Peyer's patch (tissue), 4 donors: ENCODE measurements around the gene MAP2K3. TPM values are rescaled to one million over a fixed set of nuclear protein-coding genes. Genes with fewer than 3 reads are reported as not detected.
A peak's percentile ranks its signal among the peaks of the same experiment; 100 is the strongest.

Source experiments
- DNase-seq, 3 donors: peaks; one replicate each; pipeline ENCODE4 v3.0.0-alpha.2; 2017 to 2019
- H3K27ac ChIP-seq, 4 donors: fragments of 200-600 bp; sonication (generic); one replicate each; pipeline ENCODE4 v1.5.1; 2016 to 2019
- H3K27me3 ChIP-seq, 2 donors: fragments of 200-600 bp; sonication (generic); one replicate each; pipeline ENCODE4 v1.5.1; 2019
- H3K36me3 ChIP-seq, 3 donors: fragments of 200-600 bp; sonication (generic); one replicate each; pipeline ENCODE4 v1.5.1; 2016 to 2019
- H3K4me1 ChIP-seq, 4 donors: fragments of 200-600 bp; sonication (generic); one replicate each; pipeline ENCODE4 v1.5.1; 2016 to 2019
- H3K4me3 ChIP-seq, 4 donors: fragments of 200-600 bp; sonication (generic); 1 replicate in 3 of 4; 2 replicates in 1 of 4; pipeline ENCODE4 v1.5.1; 2016 to 2019; ENCODE audit warnings: mild to moderate bottlenecking in 1 of 4
- H3K9me3 ChIP-seq, 4 donors: fragments of 200-600 bp; sonication (generic); one replicate each; pipeline ENCODE4 v1.5.1; 2016 to 2019; ENCODE audit warnings: mild to moderate bottlenecking in 1 of 4
- POLR2A ChIP-seq, 2 donors: fragments of 450-650 bp; IDR thresholded peaks; one replicate each; pipeline ENCODE4 v1.5.1; 2017; ENCODE audit warnings: antibody characterized with exemption in 2 of 2, mild to moderate bottlenecking in 2 of 2, moderate library complexity in 2 of 2
- total RNA-seq, 4 donors: library from RNA; depleted of rRNA; stranded (reverse); fragments of >200 nt; gene quantifications; one replicate each; pipeline ENCODE4 v1.1.0, GENCODE V29; 2016
- TF ChIP-seq, protein P1 (sequence below), 6 experiments: fragments of 450-650 bp in 4 of 6; fragments of 200-600 bp in 2 of 6; sonication (generic) in 1 of 6; IDR thresholded peaks; one replicate each; pipeline ENCODE4 v1.5.1; 2017 to 2019; ENCODE audit warnings: antibody characterized with exemption in 6 of 6, mild to moderate bottlenecking in 3 of 6, moderate library complexity in 1 of 6

MAP2K3 gene
- total RNA-seq, 4 donors from 2014 or later, result 54.5 to 133 (median 102) TPM

DNA sequence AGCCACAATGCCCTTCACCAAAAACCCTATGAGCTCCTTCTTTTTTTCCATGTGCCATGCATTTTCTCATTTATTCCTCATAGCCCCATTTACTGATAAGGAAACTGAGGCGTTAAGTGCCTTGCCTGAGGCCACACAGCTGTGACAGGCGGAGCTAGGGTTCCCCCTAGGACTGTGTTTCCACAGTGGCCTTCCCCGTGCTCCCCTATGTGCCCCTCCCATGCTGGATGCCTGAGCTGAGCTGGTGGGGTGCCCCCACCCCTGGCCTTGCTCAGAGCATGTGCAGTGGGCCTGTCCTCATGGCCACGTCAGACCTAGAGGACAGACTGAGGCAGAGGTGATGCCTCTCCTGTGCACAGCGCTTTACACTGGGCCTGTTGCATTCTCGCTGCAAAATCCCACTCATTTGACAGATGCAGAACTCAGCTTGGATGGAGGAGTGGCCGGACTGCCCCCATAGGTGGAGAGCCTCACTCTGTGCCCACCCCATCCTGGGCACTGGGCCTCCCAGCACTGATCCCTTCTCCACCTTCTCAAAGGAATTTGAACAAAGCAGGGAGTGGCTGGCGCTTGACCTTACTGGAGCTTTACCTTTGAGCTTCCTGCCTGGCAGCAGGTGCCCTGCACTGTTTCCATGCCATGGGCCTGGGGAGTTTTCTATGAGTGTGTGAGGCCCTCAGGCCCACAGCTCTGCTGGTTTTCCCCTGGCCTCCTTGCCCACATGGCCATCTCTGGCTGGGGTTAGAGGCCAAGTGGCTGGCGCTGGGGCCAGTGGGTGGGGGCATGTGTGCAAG, 2.6 kb downstream of the MAP2K3 start:
- Histone ChIP-seq H3K27ac (peak overlapping the region; percentile 90 to 98 (median 96)), H3K27me3 (no peaks in the 10 kb centered on the region), H3K4me3 (peak overlapping the region; percentile 68 to 95 (median 88)), H3K4me1 (peaks cover 0 to 48% (median 28%) of the 10 kb centered on the region in 4 donors), H3K9me3 (no peaks in the 10 kb centered on the region), H3K36me3 (peaks cover 0 to 9% (median 0%) of the 10 kb centered on the region in 3 donors)
- peak; percentile 29 to 34 for TF ChIP-seq POLR2A (IDR thresholded peaks at IDR 0.05)
- TF ChIP-seq, protein P1, sequence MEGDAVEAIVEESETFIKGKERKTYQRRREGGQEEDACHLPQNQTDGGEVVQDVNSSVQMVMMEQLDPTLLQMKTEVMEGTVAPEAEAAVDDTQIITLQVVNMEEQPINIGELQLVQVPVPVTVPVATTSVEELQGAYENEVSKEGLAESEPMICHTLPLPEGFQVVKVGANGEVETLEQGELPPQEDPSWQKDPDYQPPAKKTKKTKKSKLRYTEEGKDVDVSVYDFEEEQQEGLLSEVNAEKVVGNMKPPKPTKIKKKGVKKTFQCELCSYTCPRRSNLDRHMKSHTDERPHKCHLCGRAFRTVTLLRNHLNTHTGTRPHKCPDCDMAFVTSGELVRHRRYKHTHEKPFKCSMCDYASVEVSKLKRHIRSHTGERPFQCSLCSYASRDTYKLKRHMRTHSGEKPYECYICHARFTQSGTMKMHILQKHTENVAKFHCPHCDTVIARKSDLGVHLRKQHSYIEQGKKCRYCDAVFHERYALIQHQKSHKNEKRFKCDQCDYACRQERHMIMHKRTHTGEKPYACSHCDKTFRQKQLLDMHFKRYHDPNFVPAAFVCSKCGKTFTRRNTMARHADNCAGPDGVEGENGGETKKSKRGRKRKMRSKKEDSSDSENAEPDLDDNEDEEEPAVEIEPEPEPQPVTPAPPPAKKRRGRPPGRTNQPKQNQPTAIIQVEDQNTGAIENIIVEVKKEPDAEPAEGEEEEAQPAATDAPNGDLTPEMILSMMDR (IDR thresholded peaks at IDR 0.05), result no peak
- DNase-seq, result peak in 2 of 3 donors; percentile 80 to 83

GRCh38 chr17:21287703-21288449, 3.4 kb downstream of the MAP2K3 start:
- Histone ChIP-seq H3K9me3 (no peaks in the 10 kb centered on the region), H3K4me3 (peak overlapping the region; percentile 23 to 95 (median 74)), H3K27ac (peak overlapping the region; percentile 90 to 98 (median 96)), H3K4me1 (peaks cover 0 to 48% (median 28%) of the 10 kb centered on the region in 4 donors), H3K27me3 (no peaks in the 10 kb centered on the region), H3K36me3 (peaks cover 0 to 15% (median 0%) of the 10 kb centered on the region in 3 donors)
- TF ChIP-seq, protein P1 (IDR thresholded peaks at IDR 0.05), result peak in 1 of 6 experiments; percentile 7
- peak; percentile 26 to 55 for TF ChIP-seq POLR2A (IDR thresholded peaks at IDR 0.05)
- DNase-seq, result peak; percentile 96 to 99 (median 98)

- TF ChIP-seq, protein P1 (IDR thresholded peaks at IDR 0.05), result peak in 1 of 6 experiments; percentile 2
- TF ChIP-seq POLR2A (IDR thresholded peaks at IDR 0.05), result no peak
- H3K27ac ChIP-seq, result peak overlapping the region; percentile 90 to 98 (median 96)
- peak overlapping the region; percentile 23 to 95 (median 74) for H3K4me3 ChIP-seq
- peaks cover 0 to 18% (median 0%) of the 10 kb centered on the region in 3 donors for H3K36me3 ChIP-seq
- H3K27me3 ChIP-seq, result no peaks in the 10 kb centered on the region
- peaks cover 0 to 46% (median 27%) of the 10 kb centered on the region in 4 donors for H3K4me1 ChIP-seq
- H3K9me3 ChIP-seq, result no peaks in the 10 kb centered on the region
- DNase-seq, result no peak
Measured at GRCh38 chr17:21288571-21289017, 4.1 kb downstream of the MAP2K3 start.

DNA sequence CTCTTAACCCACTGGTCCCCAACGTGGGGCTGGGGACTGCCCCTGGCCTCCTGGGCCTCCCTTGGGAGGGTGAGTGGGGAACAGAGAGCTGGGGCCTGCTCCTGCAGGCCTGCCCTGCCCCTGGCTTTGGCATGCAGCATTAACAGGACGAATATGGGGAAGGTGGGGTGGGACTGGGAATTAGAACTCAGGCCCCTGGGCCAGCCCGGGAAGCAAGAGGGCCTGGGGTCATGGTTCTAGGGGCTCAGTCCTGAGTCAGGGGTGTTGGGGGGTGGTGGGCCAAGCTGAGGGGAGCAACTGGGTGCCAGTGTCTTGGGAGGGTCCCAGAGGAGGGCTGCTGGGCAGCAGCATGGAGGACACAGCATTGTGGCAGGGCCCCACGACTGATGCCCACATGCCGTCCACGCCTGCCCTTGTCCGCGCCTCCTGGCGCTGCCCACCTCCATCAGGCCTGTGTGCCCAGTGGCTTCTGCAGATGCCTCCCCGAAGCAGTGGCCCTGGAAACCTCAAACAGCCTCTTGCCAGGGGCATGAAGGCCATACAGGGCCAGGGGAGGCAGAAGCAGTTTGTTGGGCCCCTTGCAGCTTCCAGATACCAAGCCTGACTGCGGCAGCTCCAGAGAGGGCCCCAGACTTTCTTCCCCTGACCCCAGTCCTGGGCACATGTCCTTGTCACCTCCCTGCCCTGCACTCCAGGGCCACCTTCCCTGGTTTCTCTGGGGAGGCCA, 4.8 kb downstream of the MAP2K3 start:
- Histone ChIP-seq H3K4me3 (peak overlapping the region in 1 of 4 donors; percentile 68), H3K27ac (peak overlapping the region; percentile 90 to 98 (median 96)), H3K36me3 (peaks cover 0 to 18% (median 0%) of the 10 kb centered on the region in 3 donors), H3K4me1 (peaks cover 0 to 42% (median 25%) of the 10 kb centered on the region in 4 donors), H3K9me3 (no peaks in the 10 kb centered on the region), H3K27me3 (no peaks in the 10 kb centered on the region)
- TF ChIP-seq POLR2A (IDR thresholded peaks at IDR 0.05), result no peak
- TF ChIP-seq, protein P1 (IDR thresholded peaks at IDR 0.05), result no peak
- no peak for DNase-seq
